DMS 273 (cell line): ENCODE results near the gene GPC1.

Experiments
- DNase-seq: peaks from one replicate; lab custom pipeline; 2025; ENCODE audit not compliant: unreplicated experiment; lab: John Stamatoyannopoulos, UW

The GPC1 gene

DNA sequence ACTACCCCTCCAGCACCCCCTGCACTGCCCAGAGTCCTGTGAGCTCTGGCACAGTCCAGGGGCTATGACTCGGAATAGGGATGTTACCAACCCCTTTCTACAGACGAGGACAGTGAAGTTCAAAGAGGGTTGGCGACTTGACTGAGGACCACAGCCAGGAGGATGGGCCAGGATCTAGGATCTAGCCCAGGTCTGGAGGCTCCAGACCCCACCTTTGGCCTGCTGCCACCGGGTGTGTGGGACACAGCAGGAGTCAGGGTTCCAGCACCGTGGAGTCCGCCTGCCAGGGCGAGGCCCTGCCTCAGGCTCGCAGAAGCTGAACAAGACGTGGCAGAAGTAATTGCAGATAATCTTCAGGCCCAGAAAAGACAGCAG lies 37.9 kb upstream of the GPC1 start:
- no peak for DNase-seq

DNA sequence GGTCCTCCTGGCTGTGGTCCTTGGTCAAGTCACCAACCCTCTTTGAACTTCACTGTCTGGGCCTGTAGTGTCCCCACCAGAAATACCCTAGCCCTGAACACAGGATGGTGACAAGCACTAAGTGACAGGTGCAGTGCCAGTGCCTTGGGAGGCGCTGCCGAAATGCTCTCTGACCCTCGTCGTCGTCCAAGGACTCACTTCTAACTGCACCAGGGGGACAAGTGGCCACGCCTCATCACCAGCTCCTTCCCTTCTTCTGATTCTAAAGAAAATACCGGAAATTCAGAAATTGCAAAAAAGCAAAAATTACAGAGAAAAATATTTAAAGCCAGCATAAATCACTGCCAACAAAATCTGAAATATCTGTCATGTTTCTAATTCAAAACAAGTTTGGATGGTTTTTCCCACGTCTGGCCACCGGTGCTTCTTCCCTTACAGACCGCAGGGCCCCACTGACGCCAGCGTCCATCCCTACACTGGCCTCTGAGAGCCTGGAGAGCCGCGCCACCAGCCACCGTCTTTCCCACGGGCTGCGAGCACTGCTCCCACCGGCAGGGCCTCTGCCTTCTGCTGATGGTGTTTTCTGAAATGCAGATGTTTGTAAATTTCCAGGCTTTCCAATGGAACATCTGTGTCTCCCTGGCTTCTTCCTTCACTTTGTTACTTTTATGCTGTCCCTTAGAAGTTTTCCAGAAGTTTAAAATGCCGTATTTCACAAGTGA lies 37.4 kb upstream of the GPC1 start:
- DNase-seq, result no peak

DNA sequence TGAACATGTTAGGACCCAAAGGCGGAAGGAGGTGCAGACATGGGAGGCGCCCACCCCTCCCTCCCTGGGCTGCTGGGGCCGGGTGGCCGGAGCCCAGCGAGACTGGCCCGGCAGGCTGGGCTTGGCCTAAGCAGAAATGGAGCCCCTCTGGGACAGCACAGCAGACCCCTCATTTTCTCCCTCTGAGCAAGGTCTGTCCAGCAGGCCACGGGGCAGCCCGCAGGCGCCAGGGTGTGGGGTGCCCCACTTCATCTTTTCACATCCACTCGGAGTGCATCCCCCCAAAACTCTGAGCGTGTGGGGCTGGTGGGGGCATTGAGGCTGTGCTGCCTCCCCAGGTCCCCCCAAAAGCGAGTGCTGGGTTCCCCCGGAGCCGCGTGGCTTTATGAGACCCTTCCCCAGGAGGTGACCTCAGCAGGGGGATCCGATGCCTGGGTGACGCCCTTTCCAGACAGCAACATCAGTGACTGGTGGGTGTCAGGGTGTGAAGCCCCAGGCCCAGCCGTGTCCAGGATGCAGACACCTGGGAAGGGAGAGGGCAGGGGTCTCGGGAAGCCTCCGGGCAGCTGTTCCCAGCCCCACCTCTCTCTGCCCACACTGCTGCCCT lies 36.7 kb upstream of the GPC1 start:
- no peak for DNase-seq

DNA sequence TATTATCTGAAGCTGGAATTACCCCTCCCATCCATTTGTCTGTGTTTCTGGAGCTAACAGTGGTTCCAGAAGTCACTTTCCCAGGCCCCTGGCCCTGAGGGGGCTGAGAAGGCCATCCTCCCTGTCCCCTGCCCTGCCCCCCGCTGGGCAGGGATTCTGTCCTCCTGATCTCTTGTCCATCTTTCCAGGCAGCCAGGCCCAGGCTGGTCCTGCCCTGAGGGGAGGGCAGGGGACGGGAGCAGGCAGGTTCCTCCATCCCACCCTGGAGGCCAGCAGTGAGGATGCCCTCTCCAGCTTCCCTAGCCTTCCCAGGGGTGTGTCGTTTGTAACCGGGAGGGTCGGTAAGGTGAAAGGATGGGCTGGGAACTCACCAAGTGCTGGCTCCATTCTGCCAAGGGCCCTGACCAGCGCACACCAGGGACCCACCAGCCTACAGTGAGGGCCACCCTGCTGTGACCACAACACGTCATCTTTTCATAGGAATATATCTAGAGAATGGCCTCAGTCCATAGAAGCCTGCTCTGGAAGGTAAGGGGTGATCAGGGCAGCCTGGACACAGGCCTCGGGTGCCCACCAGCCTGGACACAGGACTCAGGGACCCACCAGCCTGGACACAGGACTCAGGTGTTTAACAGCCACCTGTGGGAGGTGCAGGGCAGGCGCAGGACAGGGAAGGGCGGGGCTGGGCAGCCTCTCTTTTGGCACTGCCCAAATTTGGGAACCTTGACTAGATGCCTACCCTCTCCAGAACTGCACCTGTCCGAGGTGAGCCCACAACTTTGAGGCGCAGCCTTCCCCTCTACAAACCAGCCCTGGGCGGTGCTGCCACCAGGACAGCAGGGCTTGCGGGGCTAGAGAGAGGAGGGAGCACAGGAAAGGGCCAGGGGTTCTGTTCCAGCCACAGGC lies 35.8 kb upstream of the GPC1 start:
- DNase-seq, result no peak

DNA sequence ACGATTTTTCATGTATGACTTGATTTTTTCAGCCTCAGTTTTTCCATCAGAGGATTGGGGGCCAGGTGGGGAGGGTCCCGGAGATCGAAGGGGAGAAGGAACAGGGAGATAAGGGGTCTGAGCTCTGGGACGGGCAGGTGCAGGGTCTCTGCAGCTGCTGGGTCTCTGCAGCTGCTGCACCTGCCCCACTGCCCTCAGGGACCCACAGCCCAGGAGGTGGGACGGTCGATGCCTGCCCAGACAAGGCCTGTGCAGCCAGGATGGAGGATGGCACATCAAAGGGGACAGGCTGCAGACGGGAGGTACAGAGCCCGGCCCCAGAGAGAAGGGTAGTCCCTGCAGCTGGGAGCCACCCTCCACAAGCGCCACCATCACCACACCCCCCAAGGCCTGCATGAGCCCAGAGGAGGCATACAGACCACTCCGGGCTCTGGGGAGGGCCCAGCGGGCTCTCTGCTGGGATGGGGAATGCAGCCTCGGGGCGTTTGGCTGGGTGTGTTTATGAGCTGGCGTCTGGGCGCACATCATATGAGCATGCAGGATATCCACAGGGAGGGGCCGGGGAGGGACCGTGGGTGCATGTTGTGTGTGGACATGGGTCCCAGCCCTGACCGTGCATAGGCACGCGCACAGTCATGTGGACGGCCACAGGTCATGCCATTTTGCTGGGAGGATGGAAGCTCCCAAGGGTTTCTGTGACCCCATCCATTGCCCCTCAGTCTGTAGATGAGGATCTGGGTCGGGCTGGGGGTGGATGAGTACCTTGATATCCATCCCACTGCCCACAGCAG lies 34.9 kb upstream of the GPC1 start:
- no peak for DNase-seq

DNA sequence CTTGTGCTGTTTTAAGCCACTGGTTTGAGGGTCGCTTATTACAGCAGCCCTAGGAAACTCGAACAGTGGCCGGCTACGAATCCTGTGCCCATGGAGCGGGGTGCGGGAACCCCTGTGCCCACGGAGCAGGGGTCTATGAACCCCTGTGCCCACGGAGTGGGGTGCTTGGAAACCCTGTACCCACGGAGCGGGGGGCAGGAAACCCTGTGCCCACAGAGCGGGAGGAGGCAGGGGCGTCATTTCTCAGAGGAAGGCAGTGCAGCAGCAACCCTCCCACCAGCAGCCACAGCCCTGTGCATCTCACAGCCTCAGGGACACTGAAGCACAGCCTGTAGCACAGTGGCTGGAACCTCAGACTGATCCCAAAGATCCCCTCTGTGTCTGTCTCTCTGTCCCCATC lies 34.2 kb upstream of the GPC1 start:
- DNase-seq, result no peak

DNA sequence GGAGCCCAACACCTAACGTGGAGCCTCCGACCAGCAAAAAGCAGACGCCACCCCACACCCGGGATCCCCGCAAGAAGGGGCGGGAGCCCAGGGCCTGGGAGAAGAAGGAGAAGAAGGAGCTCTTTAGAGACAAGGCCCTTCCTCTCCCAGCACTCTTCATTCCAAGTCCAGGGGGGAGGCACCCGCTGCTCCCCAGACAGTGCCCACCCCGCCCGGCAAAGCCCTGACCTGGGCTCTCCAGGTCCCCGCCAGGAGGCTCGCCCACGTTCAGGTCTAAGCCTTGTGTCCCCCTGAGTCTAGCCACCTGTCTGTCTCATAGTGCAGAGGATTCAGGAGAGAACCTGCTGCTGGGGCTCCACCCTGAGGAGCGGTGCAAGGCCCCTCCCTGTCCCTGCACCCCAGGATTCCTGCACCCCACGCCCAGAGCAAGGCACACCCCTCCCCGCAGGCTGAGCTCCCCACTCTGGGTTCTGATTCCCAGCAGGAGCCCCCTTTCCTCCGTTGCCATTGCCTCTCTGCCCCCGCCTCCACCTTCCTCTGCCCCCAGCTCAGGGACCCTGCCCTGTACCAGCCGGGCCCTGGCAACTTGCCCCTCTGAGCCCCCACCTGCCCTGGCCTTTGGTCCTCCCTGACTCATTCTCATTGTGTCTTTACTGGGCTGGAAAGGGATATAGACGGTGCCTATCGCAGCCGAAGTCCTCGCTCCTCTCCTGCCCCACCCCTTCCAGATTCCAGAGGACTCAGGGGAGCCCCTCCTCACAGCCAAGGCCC lies 33.5 kb upstream of the GPC1 start:
- no peak for DNase-seq

DNA sequence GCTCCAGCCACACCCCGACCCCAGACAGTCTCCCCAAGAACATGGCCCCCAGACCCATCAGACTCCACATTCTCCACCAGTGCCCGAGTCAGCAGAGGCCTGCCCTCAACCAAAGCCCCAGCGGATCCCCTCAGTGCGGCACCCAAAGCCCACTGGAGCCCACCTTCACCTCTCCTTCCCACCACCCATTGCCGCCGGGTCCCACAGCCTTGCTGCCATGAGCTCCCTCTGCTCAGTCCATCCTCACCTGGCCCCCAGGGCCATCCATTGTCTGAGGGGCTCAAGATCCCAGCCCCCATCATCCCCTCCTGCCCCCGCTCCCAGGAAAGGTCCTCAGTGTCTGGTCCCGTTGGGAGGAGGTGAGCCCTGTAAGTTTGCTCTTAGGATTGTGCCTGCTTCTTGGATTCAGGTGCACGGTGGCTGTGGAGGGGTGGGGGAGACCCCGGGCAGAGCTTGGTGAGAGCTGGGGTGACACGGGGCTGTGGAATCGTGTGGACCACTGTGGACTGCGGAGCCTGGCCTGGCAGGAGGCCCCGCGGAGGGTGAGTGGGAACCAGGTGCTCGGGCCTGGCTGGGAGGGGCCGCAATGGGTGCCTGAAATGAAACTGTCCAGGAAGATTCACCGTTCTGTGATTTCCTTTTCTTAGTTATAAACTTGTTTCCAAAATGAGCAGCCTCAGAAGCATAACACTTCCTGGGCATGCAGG lies 32.7 kb upstream of the GPC1 start:
- DNase-seq, result no peak

DNA sequence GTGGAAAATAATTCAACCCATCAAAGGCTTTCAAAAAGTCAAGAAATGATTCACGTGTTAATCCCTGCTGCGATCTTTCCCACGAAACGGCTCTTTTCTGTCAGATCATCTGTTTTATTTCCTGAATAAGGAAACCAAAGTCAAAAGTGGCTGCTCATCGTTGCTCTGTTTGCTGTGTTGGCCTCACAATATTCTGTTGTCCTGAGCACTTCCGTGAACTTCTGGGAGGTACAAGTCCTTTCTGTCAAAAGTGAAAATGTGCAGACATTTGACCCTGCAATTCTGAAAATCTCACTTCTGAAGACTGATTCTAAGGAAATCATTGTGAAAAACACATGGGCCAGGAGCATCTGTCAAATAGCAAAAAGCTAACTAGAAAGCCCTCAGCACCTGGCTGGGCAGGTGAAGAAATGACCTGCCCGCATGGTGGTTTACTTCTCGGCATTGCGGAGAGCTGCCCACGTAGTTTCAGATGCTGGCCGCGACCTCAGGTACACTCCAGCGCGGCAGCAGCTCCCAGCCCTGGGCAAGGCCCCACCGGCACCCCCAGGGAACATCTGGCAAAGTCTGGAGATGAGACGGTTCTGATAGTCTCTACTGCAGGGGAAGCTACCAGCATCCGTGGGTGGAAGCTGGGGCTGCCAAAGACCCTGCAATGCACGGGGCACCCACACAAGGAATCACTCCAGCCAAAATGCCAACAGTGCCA lies 31.9 kb upstream of the GPC1 start:
- DNase-seq, result no peak

DNA sequence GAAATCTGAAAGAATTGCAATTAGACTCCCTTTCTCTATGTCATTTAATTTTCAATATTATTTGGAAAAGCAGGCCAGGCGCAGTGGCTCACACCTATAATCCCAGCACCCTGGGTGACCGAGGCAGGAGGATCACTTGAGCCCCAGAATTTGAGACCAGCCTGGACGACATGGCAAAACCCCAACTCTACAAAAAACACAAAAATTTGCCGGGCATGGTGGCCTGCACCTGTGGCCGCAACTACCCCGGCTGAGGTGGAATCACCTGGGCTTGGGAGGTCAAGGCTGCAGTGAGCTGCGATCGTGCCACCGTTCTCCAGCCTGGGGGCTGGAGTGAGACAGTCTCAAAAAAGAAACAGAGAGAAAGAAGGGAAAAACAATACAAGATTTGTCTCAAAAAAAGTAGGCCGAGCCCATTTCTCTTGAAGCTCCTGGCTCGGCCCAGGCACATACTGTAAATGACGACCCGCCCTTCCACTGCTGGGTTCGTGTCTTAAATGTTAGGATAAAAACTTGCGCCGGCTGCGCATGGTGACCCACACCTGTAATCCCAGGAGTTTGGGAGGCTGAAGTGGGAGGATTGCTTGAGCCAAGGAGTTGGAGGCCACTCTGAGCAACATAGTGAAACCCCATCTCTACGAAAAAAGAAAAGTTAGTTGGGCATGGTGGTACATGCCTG lies 31.1 kb upstream of the GPC1 start:
- DNase-seq, result no peak

DNA sequence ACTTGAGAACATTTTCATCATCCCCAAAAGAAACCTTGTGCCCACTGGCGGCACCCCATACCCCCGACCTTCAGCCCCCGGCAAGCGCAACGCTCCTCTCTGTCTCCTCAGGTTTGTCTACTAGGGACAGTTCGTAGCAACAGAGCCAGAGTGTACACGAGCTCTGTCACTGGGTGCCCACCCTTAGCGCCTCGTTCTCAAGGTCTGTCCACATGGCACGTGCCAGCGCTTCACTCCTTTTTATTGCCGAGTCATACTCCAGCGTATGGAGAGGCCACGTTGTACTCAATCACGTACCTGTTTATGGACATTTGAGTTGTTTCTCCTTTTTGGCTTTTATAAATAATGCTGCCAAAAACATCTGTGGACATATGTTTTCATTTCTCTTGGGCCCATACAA lies 30.3 kb upstream of the GPC1 start:
- no peak for DNase-seq

DNA sequence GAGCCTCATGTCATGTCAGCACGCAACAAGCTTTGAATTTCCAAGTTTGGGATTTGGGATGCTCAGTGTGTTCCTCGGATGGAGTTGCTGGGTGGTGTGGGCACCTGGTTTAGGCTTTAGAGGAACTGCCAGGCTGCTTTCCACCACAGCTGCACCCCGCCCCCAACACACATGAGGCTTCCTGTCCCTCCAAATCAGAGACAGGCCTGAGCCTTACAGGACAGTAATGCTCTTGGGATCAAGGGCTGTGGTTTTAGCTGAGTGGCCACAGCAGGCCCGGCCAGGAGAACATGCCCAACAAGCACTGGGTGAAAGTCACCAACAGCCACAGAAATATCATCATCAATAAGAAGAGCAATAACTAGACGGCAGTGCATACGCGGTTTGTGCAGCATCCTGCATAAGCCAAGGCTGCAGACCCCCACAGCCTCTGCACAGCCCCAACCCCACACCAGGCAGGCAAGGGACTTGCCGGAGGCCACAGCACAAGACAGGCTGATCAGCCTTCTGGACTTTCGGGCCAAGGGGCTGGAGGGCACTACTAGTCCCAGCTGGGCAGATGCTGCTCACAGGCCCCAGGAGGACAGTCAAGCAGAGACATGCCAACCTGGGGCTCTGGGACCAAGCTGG lies 29.7 kb upstream of the GPC1 start:
- DNase-seq, result peak; percentile 46

DNA sequence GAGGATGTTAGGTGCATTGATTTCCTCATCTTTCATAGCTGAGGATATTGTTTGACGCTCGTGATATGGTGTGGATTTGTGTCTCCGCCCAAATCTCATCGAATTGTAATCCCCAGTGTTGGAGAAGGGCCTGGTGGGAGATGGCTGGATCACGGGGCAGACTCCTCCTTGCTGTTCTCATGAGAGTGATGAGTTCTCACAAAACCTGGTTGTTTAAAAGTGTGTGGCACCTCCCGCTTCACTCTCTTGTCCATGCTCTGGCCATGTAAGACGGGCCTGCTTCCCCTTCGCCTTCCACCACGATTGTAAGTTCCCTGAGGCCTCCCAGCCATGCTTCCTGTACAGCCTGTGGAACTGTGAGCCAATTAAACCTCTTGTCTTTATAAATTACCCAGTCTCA lies 28.4 kb upstream of the GPC1 start:
- DNase-seq, result no peak

DNA sequence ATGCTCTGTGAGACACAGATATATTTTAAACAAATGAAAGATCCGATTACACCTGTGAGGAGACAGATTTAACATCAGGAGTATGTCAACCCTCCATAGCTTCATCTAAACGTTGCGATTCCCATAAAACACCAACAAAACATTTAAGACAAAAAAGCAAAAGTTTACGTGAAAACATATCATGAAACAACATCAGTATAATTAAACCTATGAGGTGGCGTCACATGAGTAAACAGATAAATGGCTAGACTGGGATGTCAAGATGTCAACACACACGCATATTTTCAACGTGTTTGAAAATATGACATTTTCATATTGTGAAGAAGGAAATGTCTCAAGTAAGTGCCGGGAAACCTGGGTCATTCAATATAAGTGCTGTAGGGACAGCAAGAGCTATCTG lies 25.5 kb upstream of the GPC1 start:
- DNase-seq, result no peak

DNA sequence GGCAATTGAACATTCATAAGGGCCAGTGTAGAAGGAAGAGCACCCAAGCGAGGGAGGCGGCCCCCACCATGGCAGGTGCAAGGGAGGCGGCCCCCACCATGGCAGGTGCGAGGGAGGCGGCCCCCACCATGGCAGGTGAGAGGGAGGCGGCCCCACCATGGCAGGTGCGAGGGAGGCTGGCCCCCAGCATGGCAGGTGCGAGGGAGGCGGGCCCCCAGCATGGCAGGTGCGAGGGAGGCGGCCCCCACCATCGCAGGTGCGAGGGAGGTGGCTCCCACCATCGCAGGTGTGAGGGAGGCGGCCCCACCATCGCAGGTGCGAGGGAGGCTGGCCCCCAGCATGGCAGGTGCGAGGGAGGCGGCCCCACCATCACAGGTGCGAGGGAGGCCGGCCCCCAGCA lies 24.7 kb upstream of the GPC1 start:
- DNase-seq, result no peak

DNA sequence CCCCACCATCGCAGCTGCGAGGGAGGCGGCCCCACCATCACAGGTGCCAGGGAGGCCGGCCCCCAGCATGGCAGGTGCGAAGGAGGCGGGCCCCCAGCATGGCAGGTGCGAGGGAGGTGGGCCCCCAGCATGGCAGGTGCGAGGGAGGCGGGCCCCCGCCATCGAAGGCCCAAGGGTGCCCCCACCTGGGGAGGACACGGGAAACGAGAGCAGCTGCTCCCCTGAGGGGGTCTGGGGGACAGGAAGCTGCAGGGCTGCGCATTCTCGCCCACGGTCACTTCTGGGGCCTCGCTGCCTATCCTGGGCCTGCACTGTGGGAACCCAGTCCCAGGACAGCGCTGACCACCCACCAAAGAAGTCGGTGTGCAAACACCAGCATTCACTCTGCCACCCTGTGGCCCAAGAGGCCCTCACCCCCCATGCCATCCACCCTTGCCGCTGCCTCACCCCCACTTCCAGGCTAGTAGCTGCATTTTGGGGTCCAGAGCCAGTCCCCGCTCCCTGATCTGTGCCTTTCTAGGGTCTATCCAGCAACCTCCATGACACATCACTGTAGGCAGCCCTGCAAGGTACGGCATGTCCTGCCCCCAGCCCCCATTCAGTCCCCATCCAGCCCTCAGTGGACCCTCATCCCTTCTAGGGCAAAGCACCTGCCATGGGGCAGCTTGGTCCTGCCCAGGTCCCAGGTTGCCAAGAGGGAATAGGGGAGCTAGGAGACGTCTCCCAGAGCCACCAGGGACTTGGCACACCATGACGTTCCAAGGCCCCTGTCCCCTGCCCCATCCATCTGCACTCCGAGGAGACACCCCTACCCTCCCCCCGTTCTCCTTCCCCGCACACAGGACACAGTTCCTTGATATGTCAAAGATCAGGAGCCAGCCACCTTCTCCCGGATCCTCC lies 24.0 kb upstream of the GPC1 start:
- no peak for DNase-seq

DNA sequence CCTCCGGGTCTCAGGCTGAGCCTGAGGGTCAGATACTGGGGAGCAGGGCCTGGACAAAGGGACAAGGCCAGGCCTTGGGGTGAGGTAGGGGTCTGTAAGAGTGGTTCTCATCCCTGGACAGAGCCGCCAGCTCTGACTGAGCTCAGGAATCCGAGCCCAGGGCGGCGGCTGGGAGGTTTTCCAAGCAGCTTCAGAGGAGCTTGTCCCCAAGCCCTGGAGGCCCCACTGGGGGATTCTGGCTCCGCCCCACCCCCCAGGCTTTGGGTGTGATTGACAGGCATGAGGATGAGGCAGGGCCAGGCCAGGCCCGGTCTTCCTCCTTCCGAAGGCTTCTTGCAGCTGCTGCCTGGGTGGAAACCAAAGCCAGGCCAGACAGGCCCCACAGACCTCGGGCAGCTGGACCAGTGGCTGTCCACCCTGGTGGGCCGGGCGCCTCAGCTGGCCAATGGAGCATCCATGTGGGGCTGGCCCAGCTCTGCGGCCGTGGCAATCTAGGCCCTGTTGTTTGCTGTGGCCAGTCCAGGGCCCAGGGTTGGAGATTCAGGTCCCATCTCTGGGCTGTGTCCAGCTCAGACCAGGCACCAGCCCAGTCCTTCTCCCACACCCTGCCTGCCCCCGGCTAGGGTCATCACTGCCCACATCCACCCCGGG lies 23.1 kb upstream of the GPC1 start:
- no peak for DNase-seq
